Hepatocyte (in vitro differentiated cells): Measurements from ENCODE around the gene SLC16A14. TPM values are rescaled to one million over a fixed set of nuclear protein-coding genes. Genes with fewer than 3 reads are reported as not detected.

ENCODE experiments used
- DNase-seq: peaks from one replicate; pipeline ENCODE4 v3.0.0-alpha.2; 2016; ENCODE audit warnings: low spot score
- H2AFZ ChIP-seq: fragments of 200-600 bp; sonication (generic); 2 replicates; pipeline ENCODE4 v1.6.0; 2016; ENCODE audit warnings: antibody characterized with exemption, mild to moderate bottlenecking
- H3K27ac ChIP-seq: fragments of 200-600 bp; sonication (generic); 2 replicates; pipeline ENCODE4 v1.5.1; 2016; ENCODE audit warnings: mild to moderate bottlenecking
- H3K27me3 ChIP-seq: fragments of 200-600 bp; sonication (generic); 2 replicates; pipeline ENCODE4 v1.6.1; 2016
- H3K36me3 ChIP-seq: fragments of 200-600 bp; sonication (generic); replicated peaks from 2 replicates; pipeline ENCODE4 v1.5.1; 2016; ENCODE audit warnings: low read depth; ENCODE audit not compliant: insufficient read depth
- H3K4me1 ChIP-seq: fragments of 200-600 bp; sonication (generic); 2 replicates; pipeline ENCODE4 v1.5.1; 2016; ENCODE audit warnings: mild to moderate bottlenecking, moderate library complexity; ENCODE audit not compliant: insufficient read depth
- H3K4me2 ChIP-seq: fragments of 200-600 bp; sonication (generic); 2 replicates; pipeline ENCODE4 v1.6.0; 2016
- H3K4me3 ChIP-seq: fragments of 200-600 bp; sonication (generic); 2 replicates; pipeline ENCODE4 v1.5.1; 2016; ENCODE audit warnings: mild to moderate bottlenecking
- H3K79me2 ChIP-seq: fragments of 200-600 bp; sonication (generic); 2 replicates; pipeline ENCODE4 v1.6.0; 2017; ENCODE audit warnings: mild to moderate bottlenecking
- H3K9me2 ChIP-seq: fragments of 200-600 bp; sonication (generic); replicated peaks from 2 replicates; pipeline ENCODE4 v1.6.0; 2017; ENCODE audit warnings: mild to moderate bottlenecking; ENCODE audit not compliant: insufficient read depth
- H3K9me3 ChIP-seq: fragments of 200-600 bp; sonication (generic); 2 replicates; pipeline ENCODE4 v1.5.1; 2016; ENCODE audit warnings: low read depth, mild to moderate bottlenecking
- H4K20me1 ChIP-seq: fragments of 200-600 bp; sonication (generic); 2 replicates; pipeline ENCODE4 v1.6.0; 2016; ENCODE audit warnings: mild to moderate bottlenecking; ENCODE audit not compliant: insufficient read depth, poor library complexity, severe bottlenecking
- EZH2 ChIP-seq: fragments of 200-600 bp; sonication (generic); IDR thresholded peaks from 2 replicates; pipeline ENCODE4 v1.6.1; 2016; ENCODE audit warnings: antibody characterized with exemption, mild to moderate bottlenecking, borderline replicate concordance
- EZH2phosphoT487 ChIP-seq: fragments of 200-600 bp; sonication (generic); IDR thresholded peaks from one replicate; pipeline ENCODE4 v1.6.1; 2018; ENCODE audit warnings: antibody characterized with exemption, mild to moderate bottlenecking, low read depth, moderate library complexity; ENCODE audit not compliant: unreplicated experiment, severe bottlenecking
- WGBS: methylation state at CpG from one replicate; pipeline ENCODE4 v1.1.6; 2016; ENCODE audit warnings: low lambda C conversion rate; ENCODE audit errors: missing lambda C conversion rate; 5-methylcytosine and 5-hydroxymethylcytosine counted together
- polyA plus RNA-seq: library from polyadenylated mRNA; unstranded; fragments of >200 nt; fragmentation: Nextera tagmentation; extraction: Ambion mirVana; gene quantifications from 2 replicates; pipeline ENCODE4 v1.2.1, GENCODE V29; 2016
- total RNA-seq: library from RNA; depleted of rRNA; stranded (reverse); fragments of >200 nt; gene quantifications from 2 replicates; pipeline ENCODE4 v1.2.3, GENCODE V29; 2014
- TF ChIP-seq, protein P1 (sequence below): fragments of 200-600 bp; sonication (generic); IDR thresholded peaks from 2 replicates; pipeline ENCODE4 v1.5.1; 2016; ENCODE audit warnings: antibody characterized with exemption, mild to moderate bottlenecking; ENCODE audit not compliant: poor library complexity

Gene SLC16A14
- total and polyA plus RNA-seq, 2 experiments from 2014 or later, result 1.3 to 2.1 TPM

DNA sequence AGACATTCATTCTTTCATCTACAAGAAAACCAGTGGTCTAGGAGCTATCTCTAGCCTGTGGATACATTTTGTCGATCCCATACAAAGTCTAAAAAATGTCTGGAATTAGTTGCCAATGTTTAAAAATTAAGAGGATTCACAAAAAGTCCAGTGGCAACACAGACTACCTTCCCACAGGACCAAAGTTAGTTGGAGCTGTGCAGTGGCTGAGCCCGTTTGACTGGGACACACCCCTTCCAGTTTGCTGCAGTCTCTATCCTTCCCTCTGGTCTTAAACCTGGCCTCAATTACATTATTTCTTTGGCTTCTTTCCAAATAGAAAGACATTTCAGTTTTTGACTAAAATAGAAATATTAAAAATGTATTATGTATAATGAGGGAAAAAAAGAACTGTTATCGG lies 18.6 kb downstream of the SLC16A14 start:
- TF ChIP-seq, protein P1, sequence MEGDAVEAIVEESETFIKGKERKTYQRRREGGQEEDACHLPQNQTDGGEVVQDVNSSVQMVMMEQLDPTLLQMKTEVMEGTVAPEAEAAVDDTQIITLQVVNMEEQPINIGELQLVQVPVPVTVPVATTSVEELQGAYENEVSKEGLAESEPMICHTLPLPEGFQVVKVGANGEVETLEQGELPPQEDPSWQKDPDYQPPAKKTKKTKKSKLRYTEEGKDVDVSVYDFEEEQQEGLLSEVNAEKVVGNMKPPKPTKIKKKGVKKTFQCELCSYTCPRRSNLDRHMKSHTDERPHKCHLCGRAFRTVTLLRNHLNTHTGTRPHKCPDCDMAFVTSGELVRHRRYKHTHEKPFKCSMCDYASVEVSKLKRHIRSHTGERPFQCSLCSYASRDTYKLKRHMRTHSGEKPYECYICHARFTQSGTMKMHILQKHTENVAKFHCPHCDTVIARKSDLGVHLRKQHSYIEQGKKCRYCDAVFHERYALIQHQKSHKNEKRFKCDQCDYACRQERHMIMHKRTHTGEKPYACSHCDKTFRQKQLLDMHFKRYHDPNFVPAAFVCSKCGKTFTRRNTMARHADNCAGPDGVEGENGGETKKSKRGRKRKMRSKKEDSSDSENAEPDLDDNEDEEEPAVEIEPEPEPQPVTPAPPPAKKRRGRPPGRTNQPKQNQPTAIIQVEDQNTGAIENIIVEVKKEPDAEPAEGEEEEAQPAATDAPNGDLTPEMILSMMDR, result no peak
- TF ChIP-seq EZH2phosphoT487 (no peak), EZH2 (no peak)
- Histone ChIP-seq H2AFZ (no peak overlapping the region), H3K4me1 (no peaks in the 10 kb centered on the region), H4K20me1 (no peaks in the 10 kb centered on the region), H3K36me3 (no peaks in the 10 kb centered on the region), H3K9me3 (no peaks in the 10 kb centered on the region), H3K9me2 (no peaks in the 10 kb centered on the region), H3K4me3 (no peak overlapping the region), H3K27me3 (no peaks in the 10 kb centered on the region), H3K27ac (no peak overlapping the region), H3K4me2 (no peak overlapping the region), H3K79me2 (no peaks in the 10 kb centered on the region)
- no peak for DNase-seq
- 75% methylated on average over 3 of the region's 3 CpGs for WGBS

DNA sequence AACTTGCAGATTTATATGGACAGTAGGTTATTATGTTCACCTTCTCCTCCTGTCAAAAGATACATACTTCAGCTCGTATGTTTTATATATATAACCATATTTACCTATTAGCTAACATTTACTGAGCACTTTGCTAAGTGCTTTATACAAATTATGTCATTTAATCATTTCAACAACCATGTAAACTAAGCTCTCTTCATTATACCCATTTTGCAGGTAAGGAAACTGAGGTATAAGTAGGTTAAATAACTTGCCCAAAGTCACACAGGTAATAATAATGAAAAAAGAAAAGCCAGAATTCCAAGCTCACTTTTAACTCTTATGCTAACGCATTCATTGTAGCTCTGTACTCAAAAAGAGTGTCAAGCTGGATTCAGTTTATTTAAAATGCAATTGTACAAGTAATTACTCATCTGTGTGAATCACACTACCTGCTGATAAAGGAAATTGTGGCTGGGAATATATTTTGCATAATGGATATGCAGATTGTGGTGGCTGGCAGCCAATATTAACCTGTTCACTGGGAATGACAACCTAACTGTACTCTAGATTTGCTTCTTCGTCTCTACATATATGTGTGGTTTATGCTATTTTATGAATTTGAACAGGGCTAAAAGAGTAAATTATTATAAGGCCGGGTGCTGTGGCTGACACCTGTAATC lies 20.6 kb downstream of the SLC16A14 start:
- Histone ChIP-seq H3K9me2 (no peaks in the 10 kb centered on the region), H3K4me2 (no peak overlapping the region), H4K20me1 (no peaks in the 10 kb centered on the region), H3K4me3 (no peak overlapping the region), H3K27me3 (no peaks in the 10 kb centered on the region), H3K27ac (no peak overlapping the region), H2AFZ (no peak overlapping the region), H3K79me2 (no peaks in the 10 kb centered on the region), H3K36me3 (no peaks in the 10 kb centered on the region), H3K9me3 (no peaks in the 10 kb centered on the region), H3K4me1 (no peaks in the 10 kb centered on the region)
- no peak for TF ChIP-seq EZH2
- TF ChIP-seq, protein P1, result no peak
- TF ChIP-seq EZH2phosphoT487, result no peak
- DNase-seq, result no peak
- WGBS, result 85% methylated on average over 4 of the region's 4 CpGs

DNA sequence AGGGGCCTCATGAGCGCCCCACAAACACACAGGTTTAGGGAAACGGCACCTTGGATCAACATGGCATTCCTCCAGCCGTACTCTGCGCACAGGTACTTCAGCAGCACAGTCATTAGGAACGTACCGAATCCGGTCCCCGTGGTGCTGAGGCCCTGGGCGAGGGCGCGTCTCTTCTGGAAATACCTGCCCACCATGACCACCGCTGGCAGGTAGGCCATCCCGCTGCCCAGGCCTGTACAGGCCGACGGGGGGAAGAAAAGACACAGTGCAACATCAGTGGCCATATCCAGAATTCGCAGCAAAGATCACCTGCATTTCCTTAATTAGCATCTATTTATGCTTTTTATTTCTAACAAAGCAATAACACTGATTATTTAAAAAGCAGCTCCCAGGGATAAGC lies 22.2 kb downstream of the SLC16A14 start:
- TF ChIP-seq, protein P1, result no peak
- no peak for TF ChIP-seq EZH2
- no peak for TF ChIP-seq EZH2phosphoT487
- no peaks in the 10 kb centered on the region for H3K9me2 ChIP-seq
- no peak overlapping the region for H3K4me3 ChIP-seq
- H3K4me1 ChIP-seq, result no peaks in the 10 kb centered on the region
- DNase-seq, result no peak
- no peak overlapping the region for H3K4me2 ChIP-seq
- no peaks in the 10 kb centered on the region for H3K9me3 ChIP-seq
- no peaks in the 10 kb centered on the region for H3K36me3 ChIP-seq
- no peaks in the 10 kb centered on the region for H3K79me2 ChIP-seq
- no peaks in the 10 kb centered on the region for H3K27me3 ChIP-seq
- H2AFZ ChIP-seq, result no peak overlapping the region
- WGBS, result 94% methylated on average over 16 of the region's 16 CpGs
- no peaks in the 10 kb centered on the region for H4K20me1 ChIP-seq
- H3K27ac ChIP-seq, result no peak overlapping the region
